LNCaP clone FGC (cell line): ENCODE measurements around the gene STXBP3.

Source experiments
- DNase-seq: peaks from one replicate; pipeline ENCODE4 v3.0.0-alpha.2; 2011; ENCODE audit warnings: low read depth
- H3K4me3 ChIP-seq: 2 replicates; pipeline ENCODE4 v1.5.1; 2011; ENCODE audit warnings: mild to moderate bottlenecking, low read depth, low read length, control low read depth
- TF ChIP-seq, protein P1 (sequence below): IDR thresholded peaks from 2 replicates; pipeline ENCODE4 v1.5.1; 2012; ENCODE audit warnings: mild to moderate bottlenecking; ENCODE audit not compliant: control insufficient read depth, insufficient read depth; ENCODE audit errors: extremely low read depth

Gene STXBP3

DNA sequence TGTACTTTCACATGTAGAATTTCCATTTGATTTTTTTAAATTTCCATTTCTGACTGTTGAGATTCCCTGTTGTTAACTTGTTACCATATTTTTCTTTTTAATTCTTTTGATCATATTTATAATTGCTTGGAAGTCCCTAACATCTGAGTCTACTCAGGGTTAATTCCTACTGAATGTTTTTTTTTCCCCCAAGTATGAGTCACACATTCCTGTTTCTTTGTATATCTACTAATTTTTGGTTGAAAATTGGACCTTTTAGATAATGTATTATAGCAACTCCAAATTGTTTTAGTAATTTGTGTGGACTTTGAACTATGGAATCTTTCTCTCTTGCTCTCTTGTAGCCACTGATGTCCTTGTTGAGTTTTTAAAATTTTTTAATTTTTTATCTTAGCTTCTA, 54.6 kb downstream of the STXBP3 start:
- H3K4me3 ChIP-seq: no peak overlapping the region
- DNase-seq: no peak
- TF ChIP-seq, protein P1, sequence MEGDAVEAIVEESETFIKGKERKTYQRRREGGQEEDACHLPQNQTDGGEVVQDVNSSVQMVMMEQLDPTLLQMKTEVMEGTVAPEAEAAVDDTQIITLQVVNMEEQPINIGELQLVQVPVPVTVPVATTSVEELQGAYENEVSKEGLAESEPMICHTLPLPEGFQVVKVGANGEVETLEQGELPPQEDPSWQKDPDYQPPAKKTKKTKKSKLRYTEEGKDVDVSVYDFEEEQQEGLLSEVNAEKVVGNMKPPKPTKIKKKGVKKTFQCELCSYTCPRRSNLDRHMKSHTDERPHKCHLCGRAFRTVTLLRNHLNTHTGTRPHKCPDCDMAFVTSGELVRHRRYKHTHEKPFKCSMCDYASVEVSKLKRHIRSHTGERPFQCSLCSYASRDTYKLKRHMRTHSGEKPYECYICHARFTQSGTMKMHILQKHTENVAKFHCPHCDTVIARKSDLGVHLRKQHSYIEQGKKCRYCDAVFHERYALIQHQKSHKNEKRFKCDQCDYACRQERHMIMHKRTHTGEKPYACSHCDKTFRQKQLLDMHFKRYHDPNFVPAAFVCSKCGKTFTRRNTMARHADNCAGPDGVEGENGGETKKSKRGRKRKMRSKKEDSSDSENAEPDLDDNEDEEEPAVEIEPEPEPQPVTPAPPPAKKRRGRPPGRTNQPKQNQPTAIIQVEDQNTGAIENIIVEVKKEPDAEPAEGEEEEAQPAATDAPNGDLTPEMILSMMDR: no peak

DNA sequence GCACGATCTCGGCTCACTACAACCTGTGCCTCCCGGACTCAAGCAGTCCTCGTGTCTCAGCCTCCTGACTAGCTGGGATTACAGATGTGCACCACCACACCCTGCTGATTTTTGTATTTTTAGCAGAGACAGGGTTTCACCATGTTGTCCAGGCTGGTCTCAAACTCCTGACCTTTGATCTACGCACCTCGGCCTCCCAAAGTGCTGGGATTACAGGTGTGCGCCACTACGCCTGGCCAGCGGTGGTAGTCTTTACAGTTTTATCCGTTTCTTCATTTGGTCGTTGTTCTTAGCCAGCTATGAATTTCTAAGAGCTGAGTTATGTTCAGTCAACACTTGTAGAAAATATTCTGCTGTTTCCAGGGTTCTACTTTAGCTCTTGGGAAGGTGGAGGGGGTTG, 57.1 kb downstream of the STXBP3 start:
- no peak for DNase-seq
- TF ChIP-seq, protein P1: no peak
- H3K4me3 ChIP-seq: no peak overlapping the region

DNA sequence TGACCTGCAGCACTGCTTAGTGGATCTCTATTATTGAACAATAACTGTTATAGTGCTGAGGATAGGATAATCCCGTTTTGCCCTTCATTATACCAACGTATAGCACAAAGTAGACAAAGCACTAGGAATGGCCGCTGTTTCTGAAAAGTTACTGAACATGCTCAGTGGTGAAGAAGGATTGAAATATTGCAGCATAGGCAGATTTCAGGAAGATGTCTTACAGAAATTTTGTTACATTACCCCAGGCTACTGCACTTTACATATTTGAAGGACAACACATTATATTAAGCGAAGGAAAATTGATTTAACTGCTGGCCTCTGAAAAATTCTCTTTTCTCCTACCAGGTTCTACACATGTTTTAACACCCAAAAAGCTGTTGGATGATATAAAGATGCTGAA, 62.0 kb downstream of the STXBP3 start:
- TF ChIP-seq, protein P1: no peak
- H3K4me3 ChIP-seq: no peak overlapping the region
- DNase-seq: no peak

DNA sequence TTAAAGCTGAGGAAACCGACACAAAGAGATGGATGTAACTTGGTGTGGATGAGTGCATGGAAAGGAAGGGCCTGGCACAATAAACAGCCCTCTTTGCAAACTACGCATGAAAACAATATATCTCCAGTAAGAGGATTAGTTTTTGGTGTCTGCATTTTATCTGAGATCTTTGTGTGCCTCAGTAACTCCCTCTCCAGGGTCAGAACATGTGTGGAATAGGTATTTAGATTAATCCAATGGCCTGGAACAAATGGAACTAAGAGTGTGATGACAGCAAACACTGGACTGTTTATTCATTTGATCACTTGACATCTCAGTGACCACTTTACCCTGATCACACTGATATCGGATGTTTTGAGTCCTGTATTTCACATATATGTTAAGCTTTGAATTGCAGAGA, 65.1 kb downstream of the STXBP3 start:
- H3K4me3 ChIP-seq: no peak overlapping the region
- TF ChIP-seq, protein P1: no peak
- DNase-seq: no peak

DNA sequence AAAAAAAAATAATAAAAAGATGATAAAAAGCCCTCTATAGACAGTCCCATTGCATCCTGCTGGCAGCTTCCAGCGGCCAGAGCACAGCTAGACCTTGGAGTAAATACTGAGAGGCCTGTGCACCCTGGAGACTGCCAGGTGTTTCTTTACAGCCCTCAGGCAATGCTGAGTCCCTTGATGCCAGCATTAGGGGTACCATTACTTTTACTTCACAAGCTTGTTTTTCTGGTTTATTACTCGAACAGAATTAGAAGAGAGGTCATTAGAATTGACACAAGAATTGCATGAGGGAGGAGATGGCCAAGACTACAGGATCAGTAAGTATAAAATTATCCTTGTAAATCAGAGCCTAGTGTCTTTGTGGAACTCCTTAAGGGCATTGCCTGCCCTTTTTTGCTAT, 66.9 kb downstream of the STXBP3 start:
- TF ChIP-seq, protein P1: no peak
- DNase-seq: no peak
- H3K4me3 ChIP-seq: no peak overlapping the region

DNA sequence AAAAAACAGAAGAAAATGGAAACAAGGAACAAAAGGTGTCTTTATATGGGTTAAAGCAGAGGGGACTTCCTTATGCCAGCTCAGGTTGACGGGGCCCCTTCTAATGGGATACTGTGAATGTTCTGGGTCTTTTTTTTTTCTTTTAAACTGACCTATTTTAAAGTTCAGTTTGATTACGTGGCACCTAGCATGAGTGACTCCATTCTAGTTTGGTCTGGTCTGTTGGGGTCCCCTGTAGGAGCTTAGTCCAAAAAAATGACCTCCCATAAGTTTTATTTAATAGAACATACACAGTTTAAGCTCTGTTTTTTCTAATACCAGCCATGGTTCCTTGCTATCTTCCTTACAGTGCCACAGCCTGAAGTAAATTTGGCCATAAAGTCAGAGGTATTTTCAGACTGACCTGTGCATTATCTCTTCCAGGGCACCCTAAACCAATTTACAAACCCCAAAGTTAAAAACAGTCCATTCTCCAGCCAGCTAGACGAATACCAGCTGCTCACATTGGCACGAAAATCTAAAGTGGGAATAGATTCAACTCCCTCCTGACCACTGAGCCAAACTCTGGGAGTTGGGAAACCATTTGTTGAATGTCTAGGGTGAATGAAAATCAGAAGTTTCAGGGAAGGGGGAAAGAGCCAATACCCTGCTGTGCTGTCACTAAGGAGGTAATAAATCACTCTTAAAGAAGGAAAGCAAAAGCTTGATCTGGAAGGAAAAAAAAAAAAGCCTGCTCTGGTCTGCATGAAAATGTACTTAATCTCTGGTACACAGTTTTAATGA, 68.1 kb downstream of the STXBP3 start:
- TF ChIP-seq, protein P1: no peak
- H3K4me3 ChIP-seq: no peak overlapping the region
- DNase-seq: no peak

DNA sequence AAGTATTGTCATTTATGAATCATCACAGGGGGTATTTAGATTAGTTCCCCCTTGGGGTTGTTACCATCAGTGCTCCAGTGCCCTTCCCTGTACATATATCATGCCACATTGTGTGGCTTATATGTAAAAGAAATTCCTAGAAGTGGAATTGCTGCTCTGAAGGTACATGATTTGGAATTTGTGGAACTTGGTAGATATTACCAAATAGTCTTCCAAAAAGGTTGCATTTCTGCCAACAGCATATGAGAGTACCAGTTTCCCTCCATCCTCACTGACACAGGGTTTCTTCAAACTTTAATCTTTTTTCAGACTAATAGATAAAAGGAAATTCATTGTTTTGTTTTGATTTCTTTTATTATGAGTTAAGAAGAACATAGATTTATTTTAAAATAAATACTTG, 69.1 kb downstream of the STXBP3 start:
- no peak for DNase-seq
- TF ChIP-seq, protein P1: no peak
- H3K4me3 ChIP-seq: no peak overlapping the region
